ENCODE data around the gene RAC3. TPM values are rescaled to one million over a fixed set of nuclear protein-coding genes. Genes with fewer than 3 reads are reported as not detected.

RAC3 gene
- total RNA-seq, 1 experiment from 2014 or later: 120 TPM

DNA sequence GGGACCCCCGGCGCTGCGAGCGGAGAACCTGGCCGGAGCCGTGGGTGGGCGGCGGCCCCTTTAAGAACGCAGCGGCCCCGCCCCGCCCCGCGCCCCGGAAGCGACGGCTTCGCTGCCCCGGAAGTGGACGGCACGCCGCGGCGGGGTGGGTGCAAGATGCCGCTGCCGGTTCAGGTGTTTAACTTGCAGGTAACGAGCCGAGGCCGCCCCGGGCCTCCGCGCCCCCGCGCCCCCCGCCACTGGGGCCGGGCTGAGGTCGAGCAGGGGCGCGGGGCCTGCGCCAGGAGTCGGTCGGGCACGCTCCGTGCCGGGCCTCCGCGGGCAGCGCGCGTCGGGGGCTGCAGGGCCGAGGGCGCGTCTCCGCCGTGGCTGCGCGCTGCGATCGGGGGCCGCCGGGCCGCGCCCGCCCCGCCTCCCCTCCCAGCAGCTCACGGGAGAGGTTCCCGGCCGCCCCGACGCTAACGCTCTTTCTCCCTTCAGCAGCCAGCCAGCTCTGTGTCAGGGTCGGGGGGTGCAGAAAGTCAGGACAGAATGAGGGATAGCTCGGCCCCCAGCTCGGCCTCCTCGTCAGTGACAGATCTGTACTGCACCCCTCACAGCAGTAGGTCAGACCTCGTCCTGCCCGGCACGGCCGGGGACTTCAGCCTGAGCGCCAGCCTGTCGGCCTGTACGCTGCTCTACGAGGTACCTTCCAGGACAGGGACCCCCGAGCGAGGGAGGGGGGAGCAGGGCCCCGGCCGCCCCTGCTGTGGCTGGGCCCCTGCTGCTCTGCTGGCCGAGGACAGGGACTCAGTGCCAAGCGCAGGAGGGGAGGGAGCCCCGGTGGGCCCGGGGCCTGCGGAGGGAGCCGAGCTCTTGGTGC, 20.5 kb downstream of the RAC3 start, which contains the start of the genes GPS1 and RFNG:
GPS1 (plus strand) TSS at position 123 of the 862 bp plus-strand sequence; CDS start at position 157, 34 bp downstream.
RFNG (minus strand) TSS at position 36 of the 862 bp plus-strand sequence. CDS start 45 bp downstream, outside the sequence.
- peaks cover 13 to 34% of the 10 kb centered on the region in 2 experiments; a peak in 3 of 4 replicates for H3K4me1 ChIP-seq (ENCODE audit: control insufficient read depth in 1 of 2, insufficient read depth in 2 of 2, low read length in 2 of 2)
- H3K9me3 ChIP-seq (ENCODE audit: control insufficient read depth in 1 of 2, insufficient read depth in 1 of 2, low read depth in 1 of 2, low read length in 2 of 2): no peaks in the 10 kb centered on the region
- peak within 1 kb of the TSS; percentile 89 for H3K9ac ChIP-seq (ENCODE audit: low read length)
- RAD21 ChIA-PET (ENCODE audit: low non-redundant PET in 1 of 2, low total read pairs in 2 of 2, uncharacterized antibody in 2 of 2, unreplicated experiment in 2 of 2): no interaction called here
- peak within 1 kb of the TSS; percentile 94 to 99 for H3K4me3 ChIP-seq (replicated peaks in 1 of 2; ENCODE audit: low read depth in 1 of 2, low read length in 2 of 2)
- CTCF ChIA-PET: interaction anchor here (1.3 kb wide), 1 partner anchor 14 kb away, joined by 5 read pairs; the partner anchor contains the start of gene DCXR
- no peaks in the 10 kb centered on the region for H3K9me2 ChIP-seq (ENCODE audit: insufficient read depth)
- peaks cover 41% of the 10 kb centered on the region for H3K79me2 ChIP-seq (ENCODE audit: insufficient read depth, low read length)
- DNase-seq (ENCODE audit: low read depth, low spot score) (no peak), ATAC-seq (peak; percentile 83)
- POLR2A ChIA-PET: no interaction called here
- peak within 1 kb of the TSS; percentile 81 for H3K27ac ChIP-seq (ENCODE audit: low read depth, low read length)
- no peaks in the 10 kb centered on the region for H3K27me3 ChIP-seq (ENCODE audit: insufficient read depth, low read length)
- H2AFZ ChIP-seq (ENCODE audit: low read depth, low read length, poor library complexity, severe bottlenecking): no peak within 1 kb of the TSS
- TF ChIP-seq, protein P1, sequence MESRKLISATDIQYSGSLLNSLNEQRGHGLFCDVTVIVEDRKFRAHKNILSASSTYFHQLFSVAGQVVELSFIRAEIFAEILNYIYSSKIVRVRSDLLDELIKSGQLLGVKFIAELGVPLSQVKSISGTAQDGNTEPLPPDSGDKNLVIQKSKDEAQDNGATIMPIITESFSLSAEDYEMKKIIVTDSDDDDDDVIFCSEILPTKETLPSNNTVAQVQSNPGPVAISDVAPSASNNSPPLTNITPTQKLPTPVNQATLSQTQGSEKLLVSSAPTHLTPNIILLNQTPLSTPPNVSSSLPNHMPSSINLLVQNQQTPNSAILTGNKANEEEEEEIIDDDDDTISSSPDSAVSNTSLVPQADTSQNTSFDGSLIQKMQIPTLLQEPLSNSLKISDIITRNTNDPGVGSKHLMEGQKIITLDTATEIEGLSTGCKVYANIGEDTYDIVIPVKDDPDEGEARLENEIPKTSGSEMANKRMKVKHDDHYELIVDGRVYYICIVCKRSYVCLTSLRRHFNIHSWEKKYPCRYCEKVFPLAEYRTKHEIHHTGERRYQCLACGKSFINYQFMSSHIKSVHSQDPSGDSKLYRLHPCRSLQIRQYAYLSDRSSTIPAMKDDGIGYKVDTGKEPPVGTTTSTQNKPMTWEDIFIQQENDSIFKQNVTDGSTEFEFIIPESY (IDR thresholded peaks at IDR 0.05; ENCODE audit: extremely low read depth, insufficient replicate concordance, low read length): peak; percentile 43
- TF ChIP-seq, protein P2, sequence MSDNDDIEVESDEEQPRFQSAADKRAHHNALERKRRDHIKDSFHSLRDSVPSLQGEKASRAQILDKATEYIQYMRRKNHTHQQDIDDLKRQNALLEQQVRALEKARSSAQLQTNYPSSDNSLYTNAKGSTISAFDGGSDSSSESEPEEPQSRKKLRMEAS (IDR thresholded peaks at IDR 0.05): peak; percentile 92
- TF ChIP-seq POLR2AphosphoS5 (IDR thresholded peaks at IDR 0.05; ENCODE audit: low read depth, low read length) (peak; percentile 75), EZH2phosphoT487 (IDR thresholded peaks at IDR 0.05; ENCODE audit: borderline replicate concordance) (no peak), SIN3A (IDR thresholded peaks at IDR 0.05; ENCODE audit: low read depth) (peak; percentile 63; the same call in 1 of the 2 replicates), YY1 (IDR thresholded peaks at IDR 0.05; ENCODE audit: extremely low read depth, insufficient replicate concordance, low read depth, low read length) (peak; percentile 73), POLR2A (IDR thresholded peaks at IDR 0.05; ENCODE audit: borderline replicate concordance, extremely low read depth, insufficient read depth, insufficient read length) (no peak), ZFX (IDR thresholded peaks at IDR 0.05) (peak; percentile 87; the same call in 1 of the 2 replicates)
- BruUV-seq (replicated peaks): no TSS peak
- H4K20me1 ChIP-seq (ENCODE audit: insufficient read depth): no peaks in the 10 kb centered on the region
- H3K4me2 ChIP-seq (ENCODE audit: low read length): peak within 1 kb of the TSS; percentile 100
- H3K36me3 ChIP-seq (ENCODE audit: control insufficient read depth in 1 of 2, insufficient read depth in 2 of 2, low read length in 2 of 2): peaks cover 14 to 42% of the 10 kb centered on the region in 2 experiments; a peak in 2 of 4 replicates
- intact Hi-C loops (cut with micrococcal nuclease): no loop called here
